HTERT RPE-1 (cell line): ENCODE data around the gene GTF3C4.

Experiments
- in situ Hi-C: fragments of 300-500 bp; cut with MboI; formaldehyde crosslinking; loops from 4 replicates; pipeline ENCODE4 v1.14.3; 2020; ENCODE audit warnings: low sequenced_read_pairs

The GTF3C4 gene

GRCh38 chr9:132670457-132671391, at the start of gene GTF3C4:
TSS of gene GTF3C4 (plus strand) at chr9:132670464. CDS start at chr9:132670599, 135 bp downstream.
- in situ Hi-C loops = no loop called here

GRCh38 chr9:132622159-132622558, 48.1 kb upstream of the GTF3C4 start:
- in situ Hi-C loops = no loop called here

- in situ Hi-C loops = no loop called here
Observed at GRCh38 chr9:132626285-132626684, 44.0 kb upstream of the GTF3C4 start.

- in situ Hi-C loops = no loop called here
Observed at GRCh38 chr9:132627106-132627505, 43.2 kb upstream of the GTF3C4 start.

GRCh38 chr9:132627594-132627993, 42.7 kb upstream of the GTF3C4 start:
- in situ Hi-C loops = no loop called here

GRCh38 chr9:132628746-132629145, 41.5 kb upstream of the GTF3C4 start:
- in situ Hi-C loops = no loop called here

- in situ Hi-C loops = no loop called here
Observed at GRCh38 chr9:132630116-132630515, 40.1 kb upstream of the GTF3C4 start.

- in situ Hi-C loops = no loop called here
Observed at GRCh38 chr9:132630811-132631210, 39.5 kb upstream of the GTF3C4 start.

- in situ Hi-C loops = no loop called here
Observed at GRCh38 chr9:132631280-132631679, 39.0 kb upstream of the GTF3C4 start.

GRCh38 chr9:132631685-132632084, 38.6 kb upstream of the GTF3C4 start:
- in situ Hi-C loops = no loop called here

- in situ Hi-C loops = no loop called here
Observed at GRCh38 chr9:132632413-132633129, 37.7 kb upstream of the GTF3C4 start.

GRCh38 chr9:132634327-132634726, 35.9 kb upstream of the GTF3C4 start:
- in situ Hi-C loops = no loop called here

GRCh38 chr9:132637351-132637750, 32.9 kb upstream of the GTF3C4 start:
- in situ Hi-C loops = no loop called here

- in situ Hi-C loops = no loop called here
Observed at GRCh38 chr9:132637801-132638200, 32.5 kb upstream of the GTF3C4 start.

- in situ Hi-C loops = no loop called here
Observed at GRCh38 chr9:132638240-132638639, 32.0 kb upstream of the GTF3C4 start.

GRCh38 chr9:132639322-132639721, 30.9 kb upstream of the GTF3C4 start:
- in situ Hi-C loops = no loop called here

- in situ Hi-C loops = no loop called here
Observed at GRCh38 chr9:132641216-132641615, 29.0 kb upstream of the GTF3C4 start.

GRCh38 chr9:132644251-132644650, 26.0 kb upstream of the GTF3C4 start:
- in situ Hi-C loops = no loop called here

GRCh38 chr9:132645306-132645705, 25.0 kb upstream of the GTF3C4 start:
- in situ Hi-C loops = no loop called here

GRCh38 chr9:132645711-132646110, 24.6 kb upstream of the GTF3C4 start:
- in situ Hi-C loops = no loop called here

- in situ Hi-C loops = no loop called here
Observed at GRCh38 chr9:132646726-132647125, 23.5 kb upstream of the GTF3C4 start.

- in situ Hi-C loops = no loop called here
Observed at GRCh38 chr9:132647355-132647754, 22.9 kb upstream of the GTF3C4 start.
